Mesodermal cell (in vitro differentiated cells): ENCODE data around the gene SNN.

Experiments used
- H3K27ac ChIP-seq: 2 replicates; pipeline ENCODE4 v1.7.0; 2013; ENCODE audit warnings: mild to moderate bottlenecking, low read depth, low read length, moderate library complexity; ENCODE audit not compliant: severe bottlenecking
- H3K36me3 ChIP-seq: 2 replicates; pipeline ENCODE4 v1.7.1; 2013; ENCODE audit warnings: mild to moderate bottlenecking, low read length, moderate library complexity; ENCODE audit not compliant: control insufficient read depth, insufficient read depth
- H3K4me1 ChIP-seq: one replicate; pipeline ENCODE4 v1.7.1; 2013; ENCODE audit warnings: mild to moderate bottlenecking, low read length; ENCODE audit not compliant: insufficient read depth, control insufficient read depth, poor library complexity, severe bottlenecking
- H3K4me3 ChIP-seq: 2 replicates; pipeline ENCODE4 v1.7.0; 2013; ENCODE audit warnings: low read length, control low read depth, mild to moderate bottlenecking; ENCODE audit not compliant: insufficient read depth, poor library complexity, severe bottlenecking; ENCODE audit errors: extremely low read depth
- H3K9me3 ChIP-seq: 2 replicates; pipeline ENCODE4 v1.7.1; 2013; ENCODE audit warnings: mild to moderate bottlenecking, low read length, moderate library complexity; ENCODE audit not compliant: control insufficient read depth
- WGBS, 2 experiments: methylation state at CpG; one replicate each; pipeline ENCODE4 v1.1.5; 2013; ENCODE audit warnings: missing lambda C conversion rate in 2 of 2; ENCODE audit not compliant: insufficient coverage in 2 of 2; 5-methylcytosine and 5-hydroxymethylcytosine counted together

SNN gene

GRCh38 chr16:11635679-11636171 is 32.5 kb upstream of the SNN start:
- Histone ChIP-seq H3K36me3 (no peaks in the 10 kb centered on the region), H3K9me3 (no peaks in the 10 kb centered on the region), H3K27ac (no peak overlapping the region), H3K4me3 (no peak overlapping the region), H3K4me1 (peaks cover 23% of the 10 kb centered on the region)
- WGBS, 2 experiments, result 77 to 81% methylated on average over 12 of the region's 12 CpGs

- H3K27ac ChIP-seq, result no peak overlapping the region
- H3K36me3 ChIP-seq, result no peaks in the 10 kb centered on the region
- H3K9me3 ChIP-seq, result no peaks in the 10 kb centered on the region
- H3K4me3 ChIP-seq, result no peak overlapping the region
- peaks cover 26% of the 10 kb centered on the region for H3K4me1 ChIP-seq
- 35 to 42% methylated on average over 13 to 14 of the region's 14 CpGs for WGBS, 2 experiments
These were observed 32.0 kb upstream of the SNN start for GRCh38 chr16:11636172-11636721.

- Histone ChIP-seq H3K4me3 (no peak overlapping the region), H3K4me1 (peaks cover 23% of the 10 kb centered on the region), H3K36me3 (no peaks in the 10 kb centered on the region), H3K9me3 (no peaks in the 10 kb centered on the region), H3K27ac (no peak overlapping the region)
- 83 to 94% methylated on average over 5 of the region's 5 CpGs for WGBS, 2 experiments
These were observed 30.9 kb upstream of the SNN start for GRCh38 chr16:11637320-11637719.

DNA sequence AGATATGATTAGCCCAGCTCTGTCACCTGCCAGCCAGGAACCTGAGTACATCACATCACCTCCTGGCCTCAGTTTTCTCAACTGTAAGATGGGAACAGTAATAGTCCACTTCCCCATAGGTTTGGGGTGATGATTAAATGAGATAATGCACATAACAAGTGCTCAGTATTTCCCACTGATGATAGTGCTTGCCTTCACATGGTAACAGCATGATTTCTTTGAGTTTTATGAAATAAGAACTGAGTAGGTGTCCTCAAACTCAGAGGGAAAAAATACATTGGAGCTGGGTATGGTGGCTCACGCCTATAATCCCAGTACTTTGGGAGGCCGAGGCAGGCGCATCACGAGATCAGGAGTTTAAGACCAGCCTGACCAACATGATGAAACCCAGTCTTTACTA is 30.1 kb upstream of the SNN start:
- 79 to 100% methylated on average over 2 to 4 of the region's 4 CpGs for WGBS, 2 experiments

GRCh38 chr16:11639008-11639562 is 29.2 kb upstream of the SNN start:
- 59 to 69% methylated on average over 3 of the region's 4 CpGs for WGBS, 2 experiments
- Histone ChIP-seq H3K4me1 (peaks cover 11% of the 10 kb centered on the region), H3K27ac (no peak overlapping the region)

More for the DNA sequence above, 30.1 kb upstream of the SNN start:
- H3K4me1 ChIP-seq, result peaks cover 15% of the 10 kb centered on the region
- no peaks in the 10 kb centered on the region for H3K36me3 ChIP-seq
- H3K27ac ChIP-seq, result no peak overlapping the region
- no peaks in the 10 kb centered on the region for H3K9me3 ChIP-seq
- no peak overlapping the region for H3K4me3 ChIP-seq

GRCh38 chr16:11639925-11640899 is 28.0 kb upstream of the SNN start:
- H3K4me1 ChIP-seq, result peaks cover 11% of the 10 kb centered on the region
- no peaks in the 10 kb centered on the region for H3K36me3 ChIP-seq
- H3K9me3 ChIP-seq, result no peaks in the 10 kb centered on the region
- peak overlapping the region; percentile 82 for H3K27ac ChIP-seq
- 76 to 81% methylated on average over 22 to 23 of the region's 25 CpGs for WGBS, 2 experiments
- H3K4me3 ChIP-seq, result no peak overlapping the region

More at GRCh38 chr16:11639008-11639562, 29.2 kb upstream of the SNN start:
- no peaks in the 10 kb centered on the region for H3K36me3 ChIP-seq
- no peak overlapping the region for H3K4me3 ChIP-seq
- H3K9me3 ChIP-seq, result no peaks in the 10 kb centered on the region

DNA sequence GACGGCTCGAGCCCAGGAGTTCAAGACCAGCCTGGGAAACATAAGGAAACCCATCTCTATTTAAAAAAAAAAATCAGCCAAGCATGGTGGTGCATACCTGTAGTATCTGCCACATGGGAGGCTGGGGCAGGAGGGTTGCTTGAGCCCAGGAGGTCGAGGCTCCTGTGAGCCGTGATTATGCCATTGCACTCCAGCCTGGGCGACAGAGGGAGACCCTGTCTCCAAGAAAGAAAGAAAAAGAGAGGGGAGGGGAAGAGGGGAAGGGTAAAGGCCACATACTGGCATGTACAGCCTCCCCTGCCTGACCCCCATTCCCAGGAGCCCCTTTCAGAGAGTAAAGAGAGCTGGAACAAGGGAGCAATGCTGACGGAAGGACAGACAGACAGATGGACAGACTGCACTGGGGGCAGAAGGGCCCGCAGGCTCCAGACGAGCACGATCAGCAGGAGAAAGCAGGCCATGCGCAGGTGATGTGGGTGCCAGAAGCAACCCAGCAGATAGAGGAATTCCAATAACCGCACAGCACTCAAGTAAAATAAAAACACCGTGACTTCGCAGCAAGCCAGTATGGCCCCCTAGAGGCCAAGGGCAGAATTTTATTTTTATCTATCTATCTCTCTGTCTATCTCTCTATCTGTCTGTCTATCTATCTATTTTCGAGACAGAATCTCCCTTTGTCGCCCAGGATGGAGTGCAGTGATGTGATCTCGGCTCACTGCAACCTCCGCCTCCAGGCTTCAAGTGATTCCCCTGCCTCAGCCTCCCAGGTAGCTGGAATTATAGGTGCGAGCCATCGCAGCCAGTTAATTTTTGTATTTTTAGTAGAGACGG is 27.1 kb upstream of the SNN start:
- H3K27ac ChIP-seq, result peak overlapping the region; percentile 82
- H3K36me3 ChIP-seq, result no peaks in the 10 kb centered on the region
- peaks cover 11% of the 10 kb centered on the region for H3K4me1 ChIP-seq
- H3K9me3 ChIP-seq, result no peaks in the 10 kb centered on the region
- H3K4me3 ChIP-seq, result no peak overlapping the region
- WGBS, 2 experiments, result 50 to 58% methylated on average over 15 of the region's 20 CpGs

GRCh38 chr16:11642765-11643116 is 25.5 kb upstream of the SNN start:
- H3K36me3 ChIP-seq, result no peaks in the 10 kb centered on the region
- H3K27ac ChIP-seq, result no peak overlapping the region
- H3K4me3 ChIP-seq, result no peak overlapping the region
- no peaks in the 10 kb centered on the region for H3K9me3 ChIP-seq
- peaks cover 11% of the 10 kb centered on the region for H3K4me1 ChIP-seq
- 78% methylated on average over 1 of the region's 4 CpGs; no CpG with 5 or more reads in 1 of the 2 experiments for WGBS, 2 experiments

GRCh38 chr16:11649276-11649675 is 19.0 kb upstream of the SNN start:
- Histone ChIP-seq H3K36me3 (no peaks in the 10 kb centered on the region), H3K4me3 (no peak overlapping the region), H3K27ac (no peak overlapping the region), H3K4me1 (no peaks in the 10 kb centered on the region), H3K9me3 (no peaks in the 10 kb centered on the region)
- WGBS, 2 experiments, result 78 to 81% methylated on average over 3 to 6 of the region's 7 CpGs
